ENCODE measurements around the gene PDE11A.
A peak's percentile ranks its signal among the peaks of the same experiment; 100 is the strongest.

The PDE11A gene

GRCh38 chr2:177721818-177722567 lies 350.6 kb downstream of the PDE11A start:
- DNase-seq: no peak

- DNase-seq: no peak
Observed at GRCh38 chr2:177721087-177721486, 351.5 kb downstream of the PDE11A start.

- DNase-seq: peak; percentile 6
Observed at GRCh38 chr2:177717831-177718618, 354.6 kb downstream of the PDE11A start.

GRCh38 chr2:177716484-177716883 lies 356.1 kb downstream of the PDE11A start:
- no peak for DNase-seq

- DNase-seq: no peak
Observed at GRCh38 chr2:177715771-177716170, 356.8 kb downstream of the PDE11A start.

- no peak for DNase-seq
Observed at GRCh38 chr2:177714704-177715103, 357.9 kb downstream of the PDE11A start.

GRCh38 chr2:177712462-177712861 lies 360.1 kb downstream of the PDE11A start:
- DNase-seq: no peak

GRCh38 chr2:177711483-177712265 lies 360.9 kb downstream of the PDE11A start:
- no peak for DNase-seq

- DNase-seq: no peak
Observed at GRCh38 chr2:177710889-177711288, 361.7 kb downstream of the PDE11A start.

- DNase-seq: no peak
Observed at GRCh38 chr2:177709986-177710401, 362.6 kb downstream of the PDE11A start.

- DNase-seq: no peak
Observed at GRCh38 chr2:177708660-177709444, 363.7 kb downstream of the PDE11A start.

GRCh38 chr2:177708106-177708505 lies 364.5 kb downstream of the PDE11A start:
- no peak for DNase-seq

GRCh38 chr2:177705511-177706173 lies 366.9 kb downstream of the PDE11A start:
- no peak for DNase-seq

GRCh38 chr2:177703159-177703558 lies 369.4 kb downstream of the PDE11A start:
- DNase-seq: no peak

- DNase-seq: no peak
Observed at GRCh38 chr2:177698281-177698680, 374.3 kb downstream of the PDE11A start.

GRCh38 chr2:177694348-177694747 lies 378.2 kb downstream of the PDE11A start:
- no peak for DNase-seq

GRCh38 chr2:177693658-177694339 lies 378.8 kb downstream of the PDE11A start:
- no peak for DNase-seq

GRCh38 chr2:177692783-177693269 lies 379.8 kb downstream of the PDE11A start:
- DNase-seq: no peak

- DNase-seq: no peak
Observed at GRCh38 chr2:177692042-177692782, 380.4 kb downstream of the PDE11A start.

- DNase-seq: no peak
Observed at GRCh38 chr2:177691177-177691576, 381.4 kb downstream of the PDE11A start.
